ENCODE measurements around the gene TIAM1.

GRCh38 chr21:31279986-31280385 is 64.1 kb downstream of the TIAM1 start:
- TF ChIP-seq CTCF (IDR thresholded peaks at IDR 0.05) (no peak), POLR2A (IDR thresholded peaks at IDR 0.05) (no peak)

Data from heart left ventricle (tissue), 13 donors.